Frontal cortex (tissue), 4 donors: ENCODE results near the gene KANK3. TPM values are rescaled to one million over a fixed set of nuclear protein-coding genes. Genes with fewer than 3 reads are reported as not detected.
"Not testable (repeated sequence)": the region's sequence is repeated elsewhere in the genome, so short reads cannot be mapped to it uniquely, and the experiment has no call there.

Source experiments
- DNase-seq, 2 donors: peaks; one replicate each; pipeline ENCODE4 v3.0.0; 2012; ENCODE audit warnings: low spot score in 2 of 2
- FAIRE-seq: peaks from 2 replicates; lab custom pipeline; 2012; peaks lifted over from hg19 to GRCh38; lab: Jason Lieb, UNC
- total RNA-seq: library from RNA; depleted of rRNA; stranded (reverse); fragments of >200 nt; gene quantifications from one replicate; pipeline ENCODE4 v1.2.3, GENCODE V29; 2014
- donor health status: control.
- donor health status: control.
- donor health status: control.

KANK3 gene
- total RNA-seq, 1 donor from 2014 or later: 2.4 TPM

GRCh38 chr19:8343483-8343844 lies 402 bp upstream of the KANK3 start:
- no peak for DNase-seq
- no peak for FAIRE-seq

- FAIRE-seq: no peak
- no peak for DNase-seq
These were observed 762 bp downstream of the KANK3 start for GRCh38 chr19:8342316-8342683.

- not testable (repeated sequence) for FAIRE-seq, DNase-seq
These were observed 1.6 kb downstream of the KANK3 start for GRCh38 chr19:8341504-8341903.

GRCh38 chr19:8340341-8341096 lies 2.5 kb downstream of the KANK3 start:
- no peak for DNase-seq
- no peak for FAIRE-seq

- FAIRE-seq (no peak), DNase-seq (no peak)
These were observed 4.2 kb downstream of the KANK3 start for GRCh38 chr19:8338835-8339234.

- FAIRE-seq (no peak), DNase-seq (no peak)
These were observed 5.3 kb downstream of the KANK3 start for GRCh38 chr19:8337728-8338127.

GRCh38 chr19:8336660-8337059 lies 6.4 kb downstream of the KANK3 start:
- FAIRE-seq: no peak
- DNase-seq: no peak

GRCh38 chr19:8336072-8336569 lies 6.9 kb downstream of the KANK3 start:
- DNase-seq (no peak), FAIRE-seq (no peak)

- no peak for DNase-seq
- FAIRE-seq: no peak
These were observed 7.6 kb downstream of the KANK3 start for GRCh38 chr19:8335343-8336071.

- FAIRE-seq: no peak
- peak in 1 of 2 donors; percentile 61 for DNase-seq
These were observed 8.4 kb downstream of the KANK3 start for GRCh38 chr19:8334458-8335342.

- no peak for DNase-seq
These were observed 9.2 kb downstream of the KANK3 start for GRCh38 chr19:8333767-8334457.

GRCh38 chr19:8332976-8333766 lies 9.9 kb downstream of the KANK3 start:
- FAIRE-seq: no peak
- DNase-seq: no peak

More at GRCh38 chr19:8333767-8334457, 9.2 kb downstream of the KANK3 start:
- FAIRE-seq: no peak

GRCh38 chr19:8331263-8331845 lies 11.7 kb downstream of the KANK3 start:
- no peak for FAIRE-seq
- no peak for DNase-seq

- DNase-seq (no peak), FAIRE-seq (no peak)
These were observed 13.1 kb downstream of the KANK3 start for GRCh38 chr19:8329996-8330395.

GRCh38 chr19:8325454-8325853 lies 17.6 kb downstream of the KANK3 start:
- DNase-seq: no peak
- no peak for FAIRE-seq

- no peak for DNase-seq
- FAIRE-seq: no peak
These were observed 18.6 kb downstream of the KANK3 start for GRCh38 chr19:8324186-8325050.

- DNase-seq (no peak), FAIRE-seq (no peak)
These were observed 19.3 kb downstream of the KANK3 start for GRCh38 chr19:8323781-8324185.

- DNase-seq: no peak
- no peak for FAIRE-seq
These were observed 20.4 kb downstream of the KANK3 start for GRCh38 chr19:8322638-8322997.
